Chondrocyte (in vitro differentiated cells): ENCODE measurements around the gene TMEM184A. TPM values are rescaled to one million over a fixed set of nuclear protein-coding genes. Genes with fewer than 3 reads are reported as not detected.

Experiments used
- DNase-seq: peaks from one replicate; pipeline ENCODE4 v3.0.0; 2021; ENCODE audit warnings: mixed read lengths, low spot score
- H3K27ac Mint-ChIP-seq: one replicate; pipeline ENCODE4 v1.8.0; 2021; ENCODE audit warnings: mild to moderate bottlenecking, moderate library complexity, mixed read lengths; ENCODE audit not compliant: unreplicated experiment
- H3K27me3 Mint-ChIP-seq: 2 replicates; pipeline ENCODE4 v1.8.0; 2021; ENCODE audit warnings: low read depth, mixed read lengths
- H3K36me3 Mint-ChIP-seq: 2 replicates; pipeline ENCODE4 v1.8.0; 2021; ENCODE audit warnings: low read depth, mixed read lengths
- H3K4me1 Mint-ChIP-seq: 2 replicates; pipeline ENCODE4 v1.8.0; 2021; ENCODE audit warnings: low read depth, mild to moderate bottlenecking, mixed read lengths
- H3K4me3 Mint-ChIP-seq: one replicate; pipeline ENCODE4 v1.8.0; 2021; ENCODE audit warnings: mild to moderate bottlenecking, moderate library complexity, mixed read lengths; ENCODE audit not compliant: unreplicated experiment
- H3K9me3 Mint-ChIP-seq: 2 replicates; pipeline ENCODE4 v1.8.0; 2021; ENCODE audit warnings: low read depth, mixed read lengths
- CTCF ChIP-seq: fragments of 200-600 bp; sonication (generic); IDR thresholded peaks from 2 replicates; pipeline ENCODE4 v1.5.0; 2021; ENCODE audit warnings: antibody characterized with exemption, mild to moderate bottlenecking, moderate library complexity
- total RNA-seq: library from RNA; stranded (reverse); gene quantifications from 3 replicates; pipeline ENCODE4 v1.2.1, GENCODE V29; 2021

The TMEM184A gene
- total RNA-seq, 1 donor from 2014 or later: 0.07 TPM

DNA sequence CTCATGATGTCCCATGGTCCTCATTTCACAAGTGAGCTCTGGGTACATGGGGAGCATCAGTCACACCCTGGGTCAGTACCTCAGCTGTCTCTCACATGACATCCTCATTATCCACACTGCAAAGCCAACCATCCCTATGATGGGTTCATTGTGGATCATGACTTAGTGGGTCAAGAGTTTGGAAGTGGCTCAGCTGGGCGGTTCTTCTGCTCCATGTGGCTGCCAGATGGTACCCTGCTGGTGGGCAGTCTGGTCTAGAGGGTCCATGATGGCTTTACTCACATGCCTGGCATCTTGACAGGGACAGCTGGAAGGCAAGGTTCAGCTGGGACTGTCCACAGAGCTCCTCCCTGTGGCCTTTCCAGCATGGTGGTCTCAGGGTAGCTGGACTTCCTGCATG lies 33.0 kb upstream of the TMEM184A start:
- no peak for DNase-seq
- TF ChIP-seq CTCF: no peak
- H3K27me3 Mint-ChIP-seq: peaks cover 38% of the 10 kb centered on the region
- peaks cover 3% of the 10 kb centered on the region for H3K36me3 Mint-ChIP-seq
- H3K4me1 Mint-ChIP-seq: no peaks in the 10 kb centered on the region
- H3K9me3 Mint-ChIP-seq: peaks cover 6% of the 10 kb centered on the region
- H3K27ac Mint-ChIP-seq: no peak overlapping the region
- H3K4me3 Mint-ChIP-seq: no peak overlapping the region

GRCh38 chr7:1587738-1588137 lies 31.7 kb upstream of the TMEM184A start:
- no peak overlapping the region for H3K4me3 Mint-ChIP-seq
- peaks cover 6% of the 10 kb centered on the region for H3K9me3 Mint-ChIP-seq
- DNase-seq: no peak
- peaks cover 30% of the 10 kb centered on the region for H3K27me3 Mint-ChIP-seq
- H3K36me3 Mint-ChIP-seq: peaks cover 3% of the 10 kb centered on the region
- no peaks in the 10 kb centered on the region for H3K4me1 Mint-ChIP-seq
- no peak overlapping the region for H3K27ac Mint-ChIP-seq
- TF ChIP-seq CTCF: no peak

DNA sequence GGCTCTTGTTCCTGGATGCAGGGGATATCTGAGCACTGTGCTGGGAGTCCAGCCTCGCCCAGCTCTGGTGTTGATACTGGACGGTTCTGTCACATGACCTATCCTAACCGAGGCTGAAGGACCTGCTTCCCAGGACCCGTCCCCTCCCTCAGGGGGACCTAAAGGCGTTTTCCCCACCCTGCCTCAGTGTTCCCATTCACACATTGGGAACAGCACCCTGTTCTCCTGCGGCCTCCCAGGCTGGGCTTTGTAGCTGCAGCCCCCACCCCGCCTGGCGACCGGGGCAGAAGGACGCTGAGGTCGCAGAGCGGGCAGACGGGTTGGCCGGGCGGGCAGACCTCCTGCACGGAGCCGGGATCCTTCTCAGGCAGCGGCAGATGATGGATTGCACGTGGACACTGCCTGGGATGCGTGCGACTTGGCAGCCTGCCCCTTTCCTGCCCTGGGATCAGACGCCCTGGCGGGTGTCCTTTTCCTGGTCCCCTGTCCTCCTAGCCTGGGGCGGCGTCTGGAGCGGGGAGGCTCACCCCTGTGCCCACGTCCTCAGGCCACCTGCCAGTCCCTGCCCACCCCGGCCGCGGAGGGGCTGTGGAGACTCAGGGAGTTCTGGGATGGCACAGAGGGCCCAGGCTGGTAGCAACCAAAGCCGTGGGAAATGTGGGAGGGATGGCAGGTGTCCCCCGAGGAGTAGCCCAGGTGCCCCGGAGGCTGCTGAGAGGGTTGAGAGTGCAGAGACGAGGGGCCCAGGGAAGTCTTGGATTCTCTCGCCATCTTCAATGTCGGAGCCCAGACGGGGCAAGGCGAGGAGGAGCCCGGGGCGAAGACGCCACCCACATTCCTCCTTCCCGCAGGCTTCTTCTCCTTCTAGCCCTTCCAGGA lies 31.1 kb upstream of the TMEM184A start:
- no peak overlapping the region for H3K4me3 Mint-ChIP-seq
- H3K27ac Mint-ChIP-seq: no peak overlapping the region
- peaks cover 6% of the 10 kb centered on the region for H3K9me3 Mint-ChIP-seq
- no peak for DNase-seq
- peaks cover 3% of the 10 kb centered on the region for H3K36me3 Mint-ChIP-seq
- TF ChIP-seq CTCF: no peak
- H3K4me1 Mint-ChIP-seq: no peaks in the 10 kb centered on the region
- H3K27me3 Mint-ChIP-seq: peaks cover 24% of the 10 kb centered on the region

GRCh38 chr7:1586126-1586826 lies 30.3 kb upstream of the TMEM184A start:
- DNase-seq: no peak
- Mint-ChIP-seq H3K36me3 (peaks cover 3% of the 10 kb centered on the region), H3K4me1 (no peaks in the 10 kb centered on the region), H3K27me3 (peaks cover 18% of the 10 kb centered on the region), H3K4me3 (no peak overlapping the region), H3K27ac (no peak overlapping the region), H3K9me3 (peaks cover 6% of the 10 kb centered on the region)
- no peak for TF ChIP-seq CTCF

GRCh38 chr7:1585142-1585981 lies 29.4 kb upstream of the TMEM184A start:
- DNase-seq: no peak
- Mint-ChIP-seq H3K27me3 (peaks cover 10% of the 10 kb centered on the region), H3K4me3 (no peak overlapping the region), H3K9me3 (peaks cover 6% of the 10 kb centered on the region), H3K27ac (no peak overlapping the region), H3K36me3 (peaks cover 3% of the 10 kb centered on the region), H3K4me1 (no peaks in the 10 kb centered on the region)
- TF ChIP-seq CTCF: no peak
